A673 (cell line): ENCODE measurements around the gene SYVN1. TPM values are rescaled to one million over a fixed set of nuclear protein-coding genes. Genes with fewer than 3 reads are reported as not detected.

Source experiments
- BruUV-seq: library from RNA; stranded (reverse); fragments of 400-500 nt; replicated peaks from 2 replicates; lab custom pipeline; 2021; lab: Mats Ljungman, UMichigan
- CTCF ChIA-PET: fragments of 300-600 bp; sonication (Branson Sonifier 250); formaldehyde crosslinking; loops from one replicate; lab custom pipeline; 2022; ENCODE audit warnings: antibody characterized with exemption; lab: Charles Lee
- POLR2A ChIA-PET: fragments of 300-600 bp; sonication (Branson Sonifier 250); formaldehyde crosslinking; loops from one replicate; lab custom pipeline; 2022; ENCODE audit warnings: antibody characterized with exemption; ENCODE audit not compliant: low non-redundant PET; lab: Charles Lee
- DNase-seq: peaks from one replicate; pipeline ENCODE4 v3.0.0-alpha.2; 2015; ENCODE audit warnings: low spot score
- H3K27ac ChIP-seq: fragments of 200-600 bp; sonication (generic); 2 replicates; pipeline ENCODE4 v1.5.1; 2016; ENCODE audit warnings: mixed run types, low read depth, mild to moderate bottlenecking, mixed read lengths, antibody characterized with exemption, low read length; ENCODE audit not compliant: poor library complexity, severe bottlenecking
- H3K27me3 ChIP-seq: fragments of 200-600 bp; sonication (generic); replicated peaks from 2 replicates; pipeline ENCODE4 v1.6.1; 2017; ENCODE audit warnings: mixed run types, low read depth, mild to moderate bottlenecking, mixed read lengths, antibody characterized with exemption, low read length; ENCODE audit not compliant: insufficient read depth, poor library complexity
- H3K36me3 ChIP-seq: fragments of 200-600 bp; sonication (generic); 2 replicates; pipeline ENCODE4 v1.6.1; 2016; ENCODE audit warnings: mixed run types, mild to moderate bottlenecking, mixed read lengths, antibody characterized with exemption, low read length; ENCODE audit not compliant: insufficient read depth, poor library complexity, severe bottlenecking
- H3K4me1 ChIP-seq: fragments of 200-600 bp; sonication (generic); 2 replicates; pipeline ENCODE4 v1.6.1; 2017; ENCODE audit warnings: mixed run types, mild to moderate bottlenecking, mixed read lengths, antibody characterized with exemption, low read length; ENCODE audit not compliant: insufficient read depth, poor library complexity, severe bottlenecking
- H3K4me3 ChIP-seq: fragments of 200-600 bp; sonication (generic); 2 replicates; pipeline ENCODE4 v1.5.1; 2016; ENCODE audit warnings: low read depth, mixed run types, mild to moderate bottlenecking, mixed read lengths, low read length; ENCODE audit not compliant: poor library complexity, severe bottlenecking
- H3K9me3 ChIP-seq: fragments of 200-600 bp; sonication (generic); 2 replicates; pipeline ENCODE4 v1.6.1; 2016; ENCODE audit warnings: mixed run types, low read depth, mild to moderate bottlenecking, mixed read lengths, antibody characterized with exemption, low read length; ENCODE audit not compliant: poor library complexity, severe bottlenecking
- CTCF ChIP-seq: fragments of 300-800, 200-600 bp; sonication (generic); conservative IDR thresholded peaks from 2 replicates; pipeline ENCODE4 v1.5.1; 2017; ENCODE audit warnings: low read depth, mild to moderate bottlenecking, antibody characterized with exemption, low read length, moderate library complexity, mixed read lengths
- EZH2 ChIP-seq: fragments of 200-600 bp; sonication (generic); IDR thresholded peaks from 2 replicates; pipeline ENCODE4 v1.6.1; 2017; ENCODE audit warnings: borderline replicate concordance, low read depth, mild to moderate bottlenecking, mixed read lengths, antibody characterized with exemption, low read length; ENCODE audit not compliant: poor library complexity, severe bottlenecking
- intact Hi-C: fragments of 100-400 bp; cut with micrococcal nuclease; formaldehyde crosslinking; loops from one replicate; pipeline ENCODE4 v1.10.0; 2022; ENCODE audit not compliant: unreplicated experiment
- total RNA-seq: library from RNA; stranded (reverse); gene quantifications from 2 replicates; pipeline ENCODE4 v1.2.3, GENCODE V29; 2021

The SYVN1 gene
- total RNA-seq, 1 experiment from 2014 or later: 48.5 TPM

- POLR2A ChIA-PET: no interaction called here
- Histone ChIP-seq H3K27ac (no peak overlapping the region), H3K27me3 (no peaks in the 10 kb centered on the region), H3K4me3 (no peak overlapping the region), H3K4me1 (no peaks in the 10 kb centered on the region), H3K36me3 (no peaks in the 10 kb centered on the region), H3K9me3 (no peaks in the 10 kb centered on the region)
- DNase-seq: no peak
- CTCF ChIA-PET: no interaction called here
- intact Hi-C loops: no loop called here
- BruUV-seq: no TSS peak
- TF ChIP-seq CTCF: no peak
- TF ChIP-seq EZH2: no peak
Observed at GRCh38 chr11:65163684-65164083, 29.4 kb upstream of the SYVN1 start.

- intact Hi-C loops: no loop called here
- no peaks in the 10 kb centered on the region for H3K9me3 ChIP-seq
- H3K27me3 ChIP-seq: no peaks in the 10 kb centered on the region
- ChIA-PET POLR2A (no interaction called here), CTCF (no interaction called here)
- BruUV-seq: no TSS peak
- H3K4me3 ChIP-seq: no peak overlapping the region
- no peak overlapping the region for H3K27ac ChIP-seq
- H3K4me1 ChIP-seq: no peaks in the 10 kb centered on the region
- no peaks in the 10 kb centered on the region for H3K36me3 ChIP-seq
- DNase-seq: no peak
- no peak for TF ChIP-seq CTCF
- TF ChIP-seq EZH2: no peak
Observed at GRCh38 chr11:65160643-65161042, 26.3 kb upstream of the SYVN1 start.

GRCh38 chr11:65159012-65159411 lies 24.7 kb upstream of the SYVN1 start:
- no peak for DNase-seq
- no peak overlapping the region for H3K27ac ChIP-seq
- POLR2A ChIA-PET: no interaction called here
- no peak overlapping the region for H3K4me3 ChIP-seq
- no TSS peak for BruUV-seq
- TF ChIP-seq CTCF: no peak
- no peak for TF ChIP-seq EZH2
- CTCF ChIA-PET: interaction anchor here (0.7 kb wide), 1 partner anchor 74 kb away, joined by 3 read pairs; no protein-coding TSS in a partner anchor
- no peaks in the 10 kb centered on the region for H3K9me3 ChIP-seq
- no peaks in the 10 kb centered on the region for H3K4me1 ChIP-seq
- no peaks in the 10 kb centered on the region for H3K27me3 ChIP-seq
- intact Hi-C loops: no loop called here
- no peaks in the 10 kb centered on the region for H3K36me3 ChIP-seq
